ENCODE results near the gene CAPN1. TPM values are rescaled to one million over a fixed set of nuclear protein-coding genes. Genes with fewer than 3 reads are reported as not detected.
A peak's percentile ranks its signal among the peaks of the same experiment; 100 is the strongest.

Gene CAPN1
- total and polyA plus RNA-seq, 2 of the 13 experiments (the other 11 are each of a cell fraction or from before 2014, with no cell fraction given) = 57.3 to 82.6 TPM

- TF ChIP-seq ZNF142 (CRISPR knock-in tag; IDR thresholded peaks at IDR 0.05) = peak; percentile 58; the same call in 1 of the 2 replicates
- no peak for TF ChIP-seq STAT5B (CRISPR knock-in tag; IDR thresholded peaks at IDR 0.05)
- peak; percentile 26; the same call in 1 of the 2 replicates for TF ChIP-seq KDM3A (CRISPR knock-in tag; IDR thresholded peaks at IDR 0.05; ENCODE audit: low read depth)
- TF ChIP-seq RXRA (CRISPR knock-in tag; IDR thresholded peaks at IDR 0.05) = no peak; the same call in 1 of the 2 replicates
- TF ChIP-seq CC2D1A (CRISPR knock-in tag; IDR thresholded peaks at IDR 0.05) = no peak
- no peak for TF ChIP-seq NCOA2 (CRISPR knock-in tag; IDR thresholded peaks at IDR 0.05)
- TF ChIP-seq RAD21 (CRISPR knock-in tag; IDR thresholded peaks at IDR 0.05) = peak; percentile 85
- TF ChIP-seq RFX5 (IDR thresholded peaks at IDR 0.05; ENCODE audit: low read depth, low read length) = no peak
- TF ChIP-seq ZNF264 (CRISPR knock-in tag; IDR thresholded peaks at IDR 0.05) = no peak
- TF ChIP-seq SYNCRIP (IDR thresholded peaks at IDR 0.05; ENCODE audit: insufficient read depth, low read depth, low read length) = no peak
- TF ChIP-seq LCORL (IDR thresholded peaks at IDR 0.05) = no peak
- peak; percentile 11; the same call in 1 of the 2 replicates for TF ChIP-seq LCORL (CRISPR knock-in tag; IDR thresholded peaks at IDR 0.05)
- TF ChIP-seq, protein P1, sequence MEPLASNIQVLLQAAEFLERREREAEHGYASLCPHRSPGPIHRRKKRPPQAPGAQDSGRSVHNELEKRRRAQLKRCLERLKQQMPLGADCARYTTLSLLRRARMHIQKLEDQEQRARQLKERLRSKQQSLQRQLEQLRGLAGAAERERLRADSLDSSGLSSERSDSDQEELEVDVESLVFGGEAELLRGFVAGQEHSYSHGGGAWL (CRISPR knock-in tag; IDR thresholded peaks at IDR 0.05) = 0 out of 2 replicates have a peak, but pooled peaks have one; percentile 13
- peak; percentile 29; the same call in 1 of the 2 replicates for TF ChIP-seq THAP11 (CRISPR knock-in tag; IDR thresholded peaks at IDR 0.05)
- no peak for TF ChIP-seq HNRNPH1 (optimal IDR thresholded peaks at IDR 0.05; ENCODE audit: low read depth, low read length)
- no peak for TF ChIP-seq SSRP1 (CRISPR knock-in tag; IDR thresholded peaks at IDR 0.05)
- TF ChIP-seq RELA (CRISPR knock-in tag; IDR thresholded peaks at IDR 0.05) = no peak
- no peak for TF ChIP-seq HDAC6 (IDR thresholded peaks at IDR 0.05; ENCODE audit: low read depth, low read length)
- no peak for TF ChIP-seq WIZ (CRISPR knock-in tag; IDR thresholded peaks at IDR 0.05)
- TF ChIP-seq ZSCAN25 (CRISPR knock-in tag; IDR thresholded peaks at IDR 0.05) = no peak
- TF ChIP-seq ZNF709 (CRISPR knock-in tag; IDR thresholded peaks at IDR 0.05) = no peak
- TF ChIP-seq, protein P2, sequence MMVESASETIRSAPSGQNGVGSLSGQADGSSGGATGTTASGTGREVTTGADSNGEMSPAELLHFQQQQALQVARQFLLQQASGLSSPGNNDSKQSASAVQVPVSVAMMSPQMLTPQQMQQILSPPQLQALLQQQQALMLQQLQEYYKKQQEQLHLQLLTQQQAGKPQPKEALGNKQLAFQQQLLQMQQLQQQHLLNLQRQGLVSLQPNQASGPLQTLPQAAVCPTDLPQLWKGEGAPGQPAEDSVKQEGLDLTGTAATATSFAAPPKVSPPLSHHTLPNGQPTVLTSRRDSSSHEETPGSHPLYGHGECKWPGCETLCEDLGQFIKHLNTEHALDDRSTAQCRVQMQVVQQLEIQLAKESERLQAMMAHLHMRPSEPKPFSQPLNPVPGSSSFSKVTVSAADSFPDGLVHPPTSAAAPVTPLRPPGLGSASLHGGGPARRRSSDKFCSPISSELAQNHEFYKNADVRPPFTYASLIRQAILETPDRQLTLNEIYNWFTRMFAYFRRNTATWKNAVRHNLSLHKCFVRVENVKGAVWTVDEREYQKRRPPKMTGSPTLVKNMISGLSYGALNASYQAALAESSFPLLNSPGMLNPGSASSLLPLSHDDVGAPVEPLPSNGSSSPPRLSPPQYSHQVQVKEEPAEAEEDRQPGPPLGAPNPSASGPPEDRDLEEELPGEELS (CRISPR knock-in tag; IDR thresholded peaks at IDR 0.05) = no peak
- TF ChIP-seq ZNF749 (CRISPR knock-in tag; IDR thresholded peaks at IDR 0.05; ENCODE audit: borderline replicate concordance) = no peak
- peak; percentile 70; the same call in 1 of the 2 replicates for TF ChIP-seq KLF15 (CRISPR knock-in tag; IDR thresholded peaks at IDR 0.05; ENCODE audit: borderline replicate concordance)
These were observed 43.8 kb downstream of the CAPN1 start (continued) for GRCh38 chr11:65225279-65226102.
